ENCODE data around the gene EP400. TPM values are rescaled to one million over a fixed set of nuclear protein-coding genes. Genes with fewer than 3 reads are reported as not detected.

Gene EP400
- total RNA-seq, 1 experiment from 2014 or later: 61.7 TPM

- H3K79me2 ChIP-seq (ENCODE audit: insufficient read depth, low read length): no peaks in the 10 kb centered on the region
- H2BK120ac ChIP-seq (ENCODE audit: low read depth, low read length, poor library complexity, severe bottlenecking): no peak overlapping the region
- Mint-ChIP-seq H3K4me3 (no peak overlapping the region), H3K4me1 (peaks cover 0 to 12% of the 10 kb centered on the region in 2 experiments; a peak in 3 of 4 replicates), H3K27ac (no peak overlapping the region), H3K27me3 (ENCODE audit: low read depth) (no peaks in the 10 kb centered on the region), H3K9me3 (no peaks in the 10 kb centered on the region), H3K36me3 (ENCODE audit: insufficient read depth in 1 of 3, low read depth in 3 of 3) (peaks cover 24 to 52% (median 40%) of the 10 kb centered on the region in 3 experiments; a peak in 6 of 7 replicates)
- H2BK20ac ChIP-seq (ENCODE audit: low read depth, low read length, poor library complexity, severe bottlenecking): no peak overlapping the region
- no peak overlapping the region for H3K9ac ChIP-seq (ENCODE audit: extremely low read depth, insufficient read length, low read length)
- no peaks in the 10 kb centered on the region for H3K4me1 ChIP-seq (ENCODE audit: insufficient read depth, low read length)
- no peaks in the 10 kb centered on the region for H3K9me3 ChIP-seq (ENCODE audit: control insufficient read depth, low read depth, low read length)
- no peaks in the 10 kb centered on the region for H4K20me1 ChIP-seq (ENCODE audit: control insufficient read depth, insufficient read depth, insufficient read length)
- H2BK12ac ChIP-seq (ENCODE audit: insufficient read length, low read depth, low read length): no peak overlapping the region
- no peak overlapping the region for H2AK5ac ChIP-seq (ENCODE audit: insufficient read length, low read length)
- no peak overlapping the region for H3K14ac ChIP-seq (ENCODE audit: insufficient read depth, low read length)
- H4K5ac ChIP-seq (ENCODE audit: insufficient read length, low read depth, low read length): no peak overlapping the region
- no peak overlapping the region for H3K4ac ChIP-seq (ENCODE audit: low read depth, low read length)
- H3K23me2 ChIP-seq (ENCODE audit: insufficient read length, low read depth, low read length, poor library complexity, severe bottlenecking): no peaks in the 10 kb centered on the region
- no peak overlapping the region for H3K56ac ChIP-seq (ENCODE audit: insufficient read length, low read depth, low read length)
- H3K4me2 ChIP-seq (ENCODE audit: insufficient read depth, insufficient read length, low read length): no peak overlapping the region
- H2BK5ac ChIP-seq (ENCODE audit: insufficient read length, low read length): no peak overlapping the region
- H3K27me3 ChIP-seq (ENCODE audit: insufficient read depth, low read length): no peaks in the 10 kb centered on the region
- H3K18ac ChIP-seq (ENCODE audit: insufficient read length, low read depth, low read length): no peak overlapping the region
- H2BK15ac ChIP-seq (ENCODE audit: low read depth, low read length): no peak overlapping the region
- H3K27ac ChIP-seq (ENCODE audit: insufficient read length, low read depth, low read length): no peak overlapping the region
- no peak for DNase-seq
- H4K91ac ChIP-seq (ENCODE audit: insufficient read length, low read depth, low read length): no peak overlapping the region
- WGBS (ENCODE audit: extremely low coverage, insufficient read length, low lambda C conversion rate): no CpG with 5 or more reads among the region's 3 CpGs
- TF ChIP-seq CTCF (conservative IDR thresholded peaks at IDR 0.05): no peak
- no peak overlapping the region for H3K23ac ChIP-seq (ENCODE audit: insufficient read length, low read depth, low read length)
- H4K8ac ChIP-seq (replicated peaks; ENCODE audit: insufficient read length, low read depth, low read length): no peak overlapping the region
- H3T11ph ChIP-seq (ENCODE audit: low read length): no peak overlapping the region
- no peak overlapping the region for H2AFZ ChIP-seq (ENCODE audit: low read length)
- H3K79me1 ChIP-seq (ENCODE audit: insufficient read depth, low read depth, low read length, poor library complexity, severe bottlenecking): no peaks in the 10 kb centered on the region
Measured at GRCh38 chr12:132110677-132111076, 160.9 kb downstream of the EP400 start.
